WERI-Rb-1 (cell line): ENCODE measurements around the gene APBA2.

ENCODE experiments used
- DNase-seq: peaks from one replicate; pipeline ENCODE4 v3.0.0-alpha.2; 2020
- H3K27ac ChIP-seq: fragments of 250-450 bp; sonication (Bioruptor Pico); 2 replicates; pipeline ENCODE4 v1.5.1; 2020; ENCODE audit warnings: mild to moderate bottlenecking, moderate library complexity
- H3K27me3 ChIP-seq: fragments of 250-450 bp; sonication (Bioruptor Pico); 2 replicates; pipeline ENCODE4 v1.5.1; 2021; ENCODE audit warnings: mild to moderate bottlenecking, low read depth, moderate library complexity; ENCODE audit not compliant: insufficient read depth, severe bottlenecking
- H3K36me3 ChIP-seq: fragments of 250-450 bp; sonication (Bioruptor Pico); 2 replicates; pipeline ENCODE4 v1.5.1; 2020; ENCODE audit warnings: mild to moderate bottlenecking, moderate library complexity
- H3K4me3 ChIP-seq: 2 replicates; pipeline ENCODE4 v1.5.1; 2011; ENCODE audit warnings: low read depth, mild to moderate bottlenecking, control low read depth, low read length
- H3K9me3 ChIP-seq: fragments of 250-450 bp; sonication (Bioruptor Pico); 2 replicates; pipeline ENCODE4 v1.5.1; 2021; ENCODE audit warnings: mild to moderate bottlenecking, moderate library complexity; ENCODE audit not compliant: severe bottlenecking
- CTCF ChIP-seq: IDR thresholded peaks from 2 replicates; pipeline ENCODE4 v1.5.1; 2011; ENCODE audit warnings: low read depth, mild to moderate bottlenecking, control low read depth, inconsistent platforms, low read length

The APBA2 gene

GRCh38 chr15:28975766-28976179 lies 90.0 kb downstream of the APBA2 start:
- Histone ChIP-seq H3K27ac (no peak overlapping the region), H3K9me3 (no peaks in the 10 kb centered on the region), H3K36me3 (no peaks in the 10 kb centered on the region), H3K27me3 (no peaks in the 10 kb centered on the region), H3K4me3 (no peak overlapping the region)
- DNase-seq: peak; percentile 61
- peak; percentile 78 for TF ChIP-seq CTCF

- Histone ChIP-seq H3K27ac (no peak overlapping the region), H3K36me3 (no peaks in the 10 kb centered on the region), H3K9me3 (no peaks in the 10 kb centered on the region), H3K27me3 (no peaks in the 10 kb centered on the region), H3K4me3 (no peak overlapping the region)
- DNase-seq: no peak
- no peak for TF ChIP-seq CTCF
Observed at GRCh38 chr15:28977377-28978010, 91.7 kb downstream of the APBA2 start.

GRCh38 chr15:28978011-28978378 lies 92.2 kb downstream of the APBA2 start:
- H3K9me3 ChIP-seq: no peaks in the 10 kb centered on the region
- no peak for TF ChIP-seq CTCF
- no peak for DNase-seq
- H3K27me3 ChIP-seq: no peaks in the 10 kb centered on the region
- no peak overlapping the region for H3K4me3 ChIP-seq
- no peak overlapping the region for H3K27ac ChIP-seq
- H3K36me3 ChIP-seq: no peaks in the 10 kb centered on the region

- no peaks in the 10 kb centered on the region for H3K36me3 ChIP-seq
- no peak for DNase-seq
- H3K27ac ChIP-seq: no peak overlapping the region
- H3K9me3 ChIP-seq: no peaks in the 10 kb centered on the region
- H3K4me3 ChIP-seq: no peak overlapping the region
- TF ChIP-seq CTCF: no peak
- no peaks in the 10 kb centered on the region for H3K27me3 ChIP-seq
Observed at GRCh38 chr15:28978661-28979060, 92.9 kb downstream of the APBA2 start.

- Histone ChIP-seq H3K4me3 (no peak overlapping the region), H3K36me3 (no peaks in the 10 kb centered on the region), H3K9me3 (no peaks in the 10 kb centered on the region), H3K27ac (no peak overlapping the region), H3K27me3 (no peaks in the 10 kb centered on the region)
- TF ChIP-seq CTCF: no peak
- no peak for DNase-seq
Observed at GRCh38 chr15:28979208-28979841, 93.6 kb downstream of the APBA2 start.
